WTC11 (cell line): ENCODE data around the gene LDLRAD4. TPM values are rescaled to one million over a fixed set of nuclear protein-coding genes. Genes with fewer than 3 reads are reported as not detected.
"Not testable (repeated sequence)": the region's sequence is repeated elsewhere in the genome, so short reads cannot be mapped to it uniquely, and the experiment has no call there.

ENCODE experiments used
- ATAC-seq: fragments of 200-7000 bp; cut with Tn5 transposase; 2 replicates; pipeline ENCODE4 v1.10.0; 2021; ENCODE audit warnings: mild to moderate bottlenecking, moderate library complexity
- CTCF ChIA-PET: fragments of 300-600 bp; sonication (Branson Sonifier 250); formaldehyde crosslinking; loops from one replicate; lab custom pipeline; 2021; ENCODE audit warnings: antibody characterized with exemption; lab: Charles Lee
- POLR2A ChIA-PET: fragments of 350-600 bp; sonication (Branson Sonifier 250); formaldehyde crosslinking; loops from one replicate; lab custom pipeline; 2021; ENCODE audit warnings: antibody characterized with exemption; lab: Charles Lee
- DNase-seq: peaks from one replicate; pipeline ENCODE4 v3.0.0; 2021; ENCODE audit warnings: low spot score
- H3K27ac Mint-ChIP-seq: 2 replicates; pipeline ENCODE4 v1.8.0; 2021; ENCODE audit warnings: mixed read lengths
- H3K27me3 Mint-ChIP-seq: 2 replicates; pipeline ENCODE4 v1.8.0; 2021; ENCODE audit warnings: low read depth, mild to moderate bottlenecking, moderate library complexity, mixed read lengths
- H3K36me3 Mint-ChIP-seq: 2 replicates; pipeline ENCODE4 v1.8.0; 2021; ENCODE audit warnings: mixed read lengths
- H3K4me1 Mint-ChIP-seq: 2 replicates; pipeline ENCODE4 v1.8.0; 2022; ENCODE audit warnings: mixed read lengths
- H3K4me3 Mint-ChIP-seq: 2 replicates; pipeline ENCODE4 v1.8.0; 2021; ENCODE audit warnings: mild to moderate bottlenecking, moderate library complexity, mixed read lengths
- H3K9me3 Mint-ChIP-seq: 2 replicates; pipeline ENCODE4 v1.8.0; 2021; ENCODE audit warnings: mixed read lengths
- ARID4B ChIP-seq: sonication (generic); formaldehyde crosslinking; IDR thresholded peaks from 2 replicates; pipeline ENCODE4 v1.8.0; 2023; ENCODE audit warnings: missing genetic modification reagents, mild to moderate bottlenecking, borderline replicate concordance
- CBFB ChIP-seq: sonication (generic); formaldehyde crosslinking; IDR thresholded peaks from 2 replicates; pipeline ENCODE4 v1.8.1; 2022; ENCODE audit warnings: mild to moderate bottlenecking, low read depth, missing genetic modification reagents
- EMX1 ChIP-seq: fragments of 250-450 bp; sonication (Bioruptor Pico); IDR thresholded peaks from 2 replicates; pipeline ENCODE4 v1.8.0; 2021; ENCODE audit warnings: mild to moderate bottlenecking
- GABPB1 ChIP-seq: sonication (generic); formaldehyde crosslinking; IDR thresholded peaks from 2 replicates; pipeline ENCODE4 v1.8.1; 2023; ENCODE audit warnings: mild to moderate bottlenecking, missing genetic modification reagents
- MLX ChIP-seq: sonication (generic); formaldehyde crosslinking; IDR thresholded peaks from 2 replicates; pipeline ENCODE4 v1.8.1; 2023; ENCODE audit warnings: mild to moderate bottlenecking, missing genetic modification reagents, moderate library complexity
- PREB ChIP-seq: sonication (generic); formaldehyde crosslinking; IDR thresholded peaks from 2 replicates; pipeline ENCODE4 v1.8.1; 2022; ENCODE audit warnings: mild to moderate bottlenecking, missing genetic modification reagents, moderate library complexity, borderline replicate concordance
- PRRX2 ChIP-seq: fragments of 250-450 bp; sonication (Bioruptor Pico); IDR thresholded peaks from 2 replicates; pipeline ENCODE4 v1.8.0; 2021; ENCODE audit warnings: mild to moderate bottlenecking
- RORB ChIP-seq: fragments of 250-450 bp; sonication (Bioruptor Pico); IDR thresholded peaks from 2 replicates; pipeline ENCODE4 v1.9.0; 2021; ENCODE audit warnings: mild to moderate bottlenecking
- TCF7 ChIP-seq: sonication (generic); formaldehyde crosslinking; IDR thresholded peaks from 2 replicates; pipeline ENCODE4 v1.8.0; 2022; ENCODE audit warnings: mild to moderate bottlenecking, low read depth, missing genetic modification reagents, moderate library complexity
- TEAD4 ChIP-seq: sonication (generic); formaldehyde crosslinking; IDR thresholded peaks from 2 replicates; pipeline ENCODE4 v1.8.0; 2022; ENCODE audit warnings: mild to moderate bottlenecking, missing genetic modification reagents
- ZBTB43 ChIP-seq: sonication (generic); formaldehyde crosslinking; IDR thresholded peaks from 2 replicates; pipeline ENCODE4 v1.8.1; 2023; ENCODE audit warnings: mild to moderate bottlenecking, missing genetic modification reagents
- ZNF138 ChIP-seq: sonication (generic); formaldehyde crosslinking; conservative IDR thresholded peaks from 2 replicates; pipeline ENCODE4 v1.8.1; 2022; ENCODE audit warnings: mild to moderate bottlenecking, moderate library complexity, missing genetic modification reagents
- ZNF423 ChIP-seq: fragments of 250-450 bp; sonication (Bioruptor Pico); IDR thresholded peaks from 2 replicates; pipeline ENCODE4 v2.1.2; 2022; ENCODE audit warnings: mild to moderate bottlenecking, moderate library complexity
- ZNF671 ChIP-seq: fragments of 250-450 bp; sonication (Bioruptor Pico); IDR thresholded peaks from 2 replicates; pipeline ENCODE4 v1.8.0; 2021; ENCODE audit warnings: mild to moderate bottlenecking
- total RNA-seq: library from RNA; stranded (reverse); gene quantifications from 3 replicates; pipeline ENCODE4 v1.2.3, GENCODE V29; 2021

Gene LDLRAD4
- total RNA-seq, 1 experiment from 2014 or later = 6.2 TPM

- no peak for TF ChIP-seq PREB (CRISPR knock-in tag)
- no peak for TF ChIP-seq ZNF423
- TF ChIP-seq ZNF138 (CRISPR knock-in tag) = no peak
- no peak for TF ChIP-seq TCF7 (CRISPR knock-in tag)
- TF ChIP-seq ZNF671 (CRISPR knock-in tag) = no peak
- TF ChIP-seq PRRX2 (CRISPR knock-in tag) = no peak
- no peak for TF ChIP-seq ARID4B (CRISPR knock-in tag)
- no peak for TF ChIP-seq MLX (CRISPR knock-in tag)
Observed at GRCh38 chr18:13339653-13340052, 121.1 kb downstream of the LDLRAD4 start (continued).

- H3K4me1 Mint-ChIP-seq, H3K4me3 Mint-ChIP-seq, DNase-seq, CTCF ChIA-PET, H3K27ac Mint-ChIP-seq, POLR2A ChIA-PET, ATAC-seq, H3K27me3 Mint-ChIP-seq: not testable (repeated sequence)
- Mint-ChIP-seq H3K9me3 (peaks cover 72% of the 10 kb centered on the region), H3K36me3 (peaks cover 55% of the 10 kb centered on the region)
Observed at GRCh38 chr18:13346449-13346848, 127.9 kb downstream of the LDLRAD4 start.

GRCh38 chr18:13353084-13353823 lies 134.7 kb downstream of the LDLRAD4 start:
- ATAC-seq = no peak
- H3K27ac Mint-ChIP-seq = no peak overlapping the region
- no peaks in the 10 kb centered on the region for H3K4me1 Mint-ChIP-seq
- no peak for DNase-seq
- POLR2A ChIA-PET = no interaction called here
- H3K27me3 Mint-ChIP-seq = no peaks in the 10 kb centered on the region
- peaks cover 43% of the 10 kb centered on the region for H3K9me3 Mint-ChIP-seq
- H3K4me3 Mint-ChIP-seq = no peak overlapping the region
- H3K36me3 Mint-ChIP-seq = peaks cover 22% of the 10 kb centered on the region
- CTCF ChIA-PET = interaction anchor here (1.5 kb wide), 1 partner anchor 178 kb away, joined by 3 read pairs; no protein-coding TSS in a partner anchor
- TF ChIP-seq PREB (CRISPR knock-in tag) (no peak), EMX1 (CRISPR knock-in tag) (no peak), CBFB (CRISPR knock-in tag) (no peak), TEAD4 (no peak), MLX (CRISPR knock-in tag) (no peak), GABPB1 (CRISPR knock-in tag) (no peak), RORB (CRISPR knock-in tag) (no peak), ZNF671 (CRISPR knock-in tag) (no peak), ZBTB43 (CRISPR knock-in tag) (no peak)
